GM21786 (cell line): Measurements from ENCODE around the gene LZTR1.

Experiments used
- ATAC-seq: cut with Tn5 transposase; IDR thresholded peaks from one replicate; pipeline ENCODE4 v1.9.1; 2021; ENCODE audit not compliant: unreplicated experiment

The LZTR1 gene

GRCh38 chr22:20979940-20980453, 2.1 kb upstream of the LZTR1 start:
- no peak for ATAC-seq

- no peak for ATAC-seq
Observed at GRCh38 chr22:20980523-20980922, 1.6 kb upstream of the LZTR1 start.

- no peak for ATAC-seq
Observed at GRCh38 chr22:20980938-20981722, 967 bp upstream of the LZTR1 start.

GRCh38 chr22:20982563-20982882, 426 bp downstream of the LZTR1 start:
- no peak for ATAC-seq

- no peak for ATAC-seq
Observed at GRCh38 chr22:20983081-20983771, 1.1 kb downstream of the LZTR1 start.

- ATAC-seq, result no peak
Observed at GRCh38 chr22:20985720-20986119, 3.6 kb downstream of the LZTR1 start.

GRCh38 chr22:20986365-20986764, 4.3 kb downstream of the LZTR1 start:
- ATAC-seq, result no peak

- no peak for ATAC-seq
Observed at GRCh38 chr22:20987375-20987774, 5.3 kb downstream of the LZTR1 start.

- ATAC-seq, result no peak
Observed at GRCh38 chr22:20988573-20989322, 6.7 kb downstream of the LZTR1 start.

- no peak for ATAC-seq
Observed at GRCh38 chr22:20989323-20990138, 7.4 kb downstream of the LZTR1 start.

GRCh38 chr22:20990184-20991180, 8.4 kb downstream of the LZTR1 start:
- no peak for ATAC-seq

GRCh38 chr22:20991252-20992055, 9.4 kb downstream of the LZTR1 start:
- ATAC-seq, result no peak

- no peak for ATAC-seq
Observed at GRCh38 chr22:20992056-20992442, 10.0 kb downstream of the LZTR1 start.

GRCh38 chr22:20992456-20993303, 10.6 kb downstream of the LZTR1 start:
- ATAC-seq, result no peak

- no peak for ATAC-seq
Observed at GRCh38 chr22:20993304-20994127, 11.4 kb downstream of the LZTR1 start.

- ATAC-seq, result no peak
Observed at GRCh38 chr22:20994128-20994901, 12.2 kb downstream of the LZTR1 start.
